GM12878 (cell line): Measurements from ENCODE around the gene ANO6.

Experiments
- BCLAF1 ChIP-seq: fragments of 450-650 bp; IDR thresholded peaks from 2 replicates; pipeline ENCODE4 v1.6.1; 2017; ENCODE audit warnings: antibody characterized with exemption, mild to moderate bottlenecking, moderate library complexity
- JUND ChIP-seq: IDR thresholded peaks from 2 replicates; pipeline ENCODE4 v1.6.1; 2012; ENCODE audit warnings: low read depth, mild to moderate bottlenecking, low read length, improper control_type of control experiment, moderate library complexity
- KLF5 ChIP-seq: fragments of 450-650 bp; IDR thresholded peaks from 2 replicates; pipeline ENCODE4 v1.6.1; 2014; ENCODE audit warnings: mild to moderate bottlenecking; ENCODE audit not compliant: partially characterized antibody
- NRF1 ChIP-seq: conservative IDR thresholded peaks from 2 replicates; pipeline ENCODE4 v1.6.1; 2011; ENCODE audit warnings: mild to moderate bottlenecking, low read depth, low read length, improper control_type of control experiment
- POLR2A ChIP-seq: IDR thresholded peaks from 2 replicates; pipeline ENCODE4 v1.6.1; 2011; ENCODE audit warnings: low read depth, mild to moderate bottlenecking, low read length
- RELA ChIP-seq: fragments of 450-650 bp; IDR thresholded peaks from 2 replicates; pipeline ENCODE4 v1.8.0; 2014; ENCODE audit warnings: borderline replicate concordance; ENCODE audit not compliant: partially characterized antibody
- SREBF2 ChIP-seq: IDR thresholded peaks from 2 replicates; pipeline ENCODE4 v1.6.1; 2012; ENCODE audit warnings: mild to moderate bottlenecking, low read length
- USF1 ChIP-seq: IDR thresholded peaks from 2 replicates; pipeline ENCODE4 v1.6.1; 2011; ENCODE audit warnings: borderline replicate concordance, low read depth, mild to moderate bottlenecking, moderate library complexity, mixed read lengths, low read length; ENCODE audit not compliant: insufficient read depth; ENCODE audit errors: extremely low read length
- TF ChIP-seq, protein P1 (sequence below), 3 experiments: IDR thresholded peaks in 2 of 3; conservative IDR thresholded peaks in 1 of 3; 2 replicates each; pipeline ENCODE4 v1.5.1; 2011; ENCODE audit warnings: low read depth in 3 of 3, low read length in 3 of 3, mild to moderate bottlenecking in 3 of 3, control low read depth in 2 of 3, moderate library complexity in 2 of 3, inconsistent platforms in 1 of 3, mixed read lengths in 1 of 3; ENCODE audit not compliant: control insufficient read depth in 2 of 3, insufficient read depth in 1 of 3; ENCODE audit errors: extremely low read depth in 1 of 3
- TF ChIP-seq, protein P2 (sequence below): IDR thresholded peaks from 2 replicates; pipeline ENCODE4 v1.6.1; 2011; ENCODE audit warnings: low read depth, low read length, improper control_type of control experiment, borderline replicate concordance
- TF ChIP-seq, protein P3 (sequence below): fragments of 450-650 bp; formaldehyde crosslinking; IDR thresholded peaks from 2 replicates; pipeline ENCODE4 v1.4.0; 2020; ENCODE audit warnings: mild to moderate bottlenecking, moderate library complexity

- TF ChIP-seq KLF5 (no peak), USF1 (no peak), JUND (no peak), POLR2A (no peak), RELA (no peak), BCLAF1 (no peak), NRF1 (no peak), SREBF2 (no peak)
- TF ChIP-seq, protein P1, sequence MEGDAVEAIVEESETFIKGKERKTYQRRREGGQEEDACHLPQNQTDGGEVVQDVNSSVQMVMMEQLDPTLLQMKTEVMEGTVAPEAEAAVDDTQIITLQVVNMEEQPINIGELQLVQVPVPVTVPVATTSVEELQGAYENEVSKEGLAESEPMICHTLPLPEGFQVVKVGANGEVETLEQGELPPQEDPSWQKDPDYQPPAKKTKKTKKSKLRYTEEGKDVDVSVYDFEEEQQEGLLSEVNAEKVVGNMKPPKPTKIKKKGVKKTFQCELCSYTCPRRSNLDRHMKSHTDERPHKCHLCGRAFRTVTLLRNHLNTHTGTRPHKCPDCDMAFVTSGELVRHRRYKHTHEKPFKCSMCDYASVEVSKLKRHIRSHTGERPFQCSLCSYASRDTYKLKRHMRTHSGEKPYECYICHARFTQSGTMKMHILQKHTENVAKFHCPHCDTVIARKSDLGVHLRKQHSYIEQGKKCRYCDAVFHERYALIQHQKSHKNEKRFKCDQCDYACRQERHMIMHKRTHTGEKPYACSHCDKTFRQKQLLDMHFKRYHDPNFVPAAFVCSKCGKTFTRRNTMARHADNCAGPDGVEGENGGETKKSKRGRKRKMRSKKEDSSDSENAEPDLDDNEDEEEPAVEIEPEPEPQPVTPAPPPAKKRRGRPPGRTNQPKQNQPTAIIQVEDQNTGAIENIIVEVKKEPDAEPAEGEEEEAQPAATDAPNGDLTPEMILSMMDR (IDR thresholded peaks at IDR 0.05 in 2 of 3, conservative IDR thresholded peaks at IDR 0.05 in 1 of 3; ENCODE audit: control insufficient read depth in 2 of 3, extremely low read depth in 1 of 3, insufficient read depth in 1 of 3, low read depth in 3 of 3, low read length in 3 of 3) = no peak
- TF ChIP-seq, protein P2, sequence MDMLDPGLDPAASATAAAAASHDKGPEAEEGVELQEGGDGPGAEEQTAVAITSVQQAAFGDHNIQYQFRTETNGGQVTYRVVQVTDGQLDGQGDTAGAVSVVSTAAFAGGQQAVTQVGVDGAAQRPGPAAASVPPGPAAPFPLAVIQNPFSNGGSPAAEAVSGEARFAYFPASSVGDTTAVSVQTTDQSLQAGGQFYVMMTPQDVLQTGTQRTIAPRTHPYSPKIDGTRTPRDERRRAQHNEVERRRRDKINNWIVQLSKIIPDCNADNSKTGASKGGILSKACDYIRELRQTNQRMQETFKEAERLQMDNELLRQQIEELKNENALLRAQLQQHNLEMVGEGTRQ = no peak
- TF ChIP-seq, protein P3, sequence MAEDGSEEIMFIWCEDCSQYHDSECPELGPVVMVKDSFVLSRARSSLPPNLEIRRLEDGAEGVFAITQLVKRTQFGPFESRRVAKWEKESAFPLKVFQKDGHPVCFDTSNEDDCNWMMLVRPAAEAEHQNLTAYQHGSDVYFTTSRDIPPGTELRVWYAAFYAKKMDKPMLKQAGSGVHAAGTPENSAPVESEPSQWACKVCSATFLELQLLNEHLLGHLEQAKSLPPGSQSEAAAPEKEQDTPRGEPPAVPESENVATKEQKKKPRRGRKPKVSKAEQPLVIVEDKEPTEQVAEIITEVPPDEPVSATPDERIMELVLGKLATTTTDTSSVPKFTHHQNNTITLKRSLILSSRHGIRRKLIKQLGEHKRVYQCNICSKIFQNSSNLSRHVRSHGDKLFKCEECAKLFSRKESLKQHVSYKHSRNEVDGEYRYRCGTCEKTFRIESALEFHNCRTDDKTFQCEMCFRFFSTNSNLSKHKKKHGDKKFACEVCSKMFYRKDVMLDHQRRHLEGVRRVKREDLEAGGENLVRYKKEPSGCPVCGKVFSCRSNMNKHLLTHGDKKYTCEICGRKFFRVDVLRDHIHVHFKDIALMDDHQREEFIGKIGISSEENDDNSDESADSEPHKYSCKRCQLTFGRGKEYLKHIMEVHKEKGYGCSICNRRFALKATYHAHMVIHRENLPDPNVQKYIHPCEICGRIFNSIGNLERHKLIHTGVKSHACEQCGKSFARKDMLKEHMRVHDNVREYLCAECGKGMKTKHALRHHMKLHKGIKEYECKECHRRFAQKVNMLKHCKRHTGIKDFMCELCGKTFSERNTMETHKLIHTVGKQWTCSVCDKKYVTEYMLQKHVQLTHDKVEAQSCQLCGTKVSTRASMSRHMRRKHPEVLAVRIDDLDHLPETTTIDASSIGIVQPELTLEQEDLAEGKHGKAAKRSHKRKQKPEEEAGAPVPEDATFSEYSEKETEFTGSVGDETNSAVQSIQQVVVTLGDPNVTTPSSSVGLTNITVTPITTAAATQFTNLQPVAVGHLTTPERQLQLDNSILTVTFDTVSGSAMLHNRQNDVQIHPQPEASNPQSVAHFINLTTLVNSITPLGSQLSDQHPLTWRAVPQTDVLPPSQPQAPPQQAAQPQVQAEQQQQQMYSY = no peak
These were observed 70.7 kb downstream of the ANO6 start for GRCh38 chr12:45286621-45287020.
